GM21367 (cell line): Measurements from ENCODE around the gene PDIA2.
"Not testable (repeated sequence)": the region's sequence is repeated elsewhere in the genome, so short reads cannot be mapped to it uniquely, and the experiment has no call there.

Source experiments
- ATAC-seq: cut with Tn5 transposase; IDR thresholded peaks from one replicate; pipeline ENCODE4 v1.9.1; 2021; ENCODE audit not compliant: unreplicated experiment

Gene PDIA2

DNA sequence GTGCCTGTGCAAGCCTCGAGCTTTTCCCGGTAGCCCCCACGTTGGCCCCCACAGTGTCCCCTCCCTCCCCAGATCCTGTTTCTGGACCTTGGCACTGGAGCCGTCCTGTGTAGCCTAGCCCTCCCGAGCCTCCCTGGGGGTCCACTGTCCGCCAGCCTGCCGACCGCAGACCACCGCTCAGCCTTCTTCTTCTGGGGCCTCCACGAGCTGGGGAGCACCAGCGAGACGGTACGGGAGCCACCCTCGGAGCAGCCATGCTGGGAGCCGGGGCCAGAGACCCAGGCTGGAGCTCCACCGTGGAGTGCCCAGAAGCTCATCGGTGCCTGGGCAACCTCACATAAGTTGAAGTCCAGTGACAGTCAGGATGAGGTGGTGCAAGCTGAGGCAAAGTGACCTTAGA is 19.0 kb upstream of the PDIA2 start:
- ATAC-seq: no peak

DNA sequence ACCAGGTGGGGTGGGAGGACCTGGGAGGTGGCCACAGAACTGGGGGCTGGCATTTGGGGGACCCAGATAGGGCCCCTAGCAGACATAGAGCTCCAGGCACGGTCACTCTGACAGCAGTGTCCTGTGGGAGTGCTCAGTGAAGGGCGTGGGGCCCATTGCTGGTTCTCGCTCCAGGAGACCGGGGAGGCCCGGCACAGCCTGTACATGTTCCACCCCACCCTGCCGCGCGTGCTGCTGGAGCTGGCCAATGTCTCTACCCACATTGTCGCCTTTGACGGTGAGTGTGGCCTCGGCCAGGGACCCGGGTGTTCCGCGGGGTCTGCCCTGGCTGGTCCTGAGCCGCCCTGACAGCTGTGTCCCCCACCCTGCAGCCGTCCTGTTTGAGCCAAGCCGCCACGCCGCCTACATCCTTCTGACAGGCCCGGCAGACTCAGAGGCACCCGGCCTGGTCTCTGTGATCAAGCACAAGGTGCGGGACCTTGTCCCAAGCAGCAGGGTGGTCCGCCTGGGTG is 18.5 kb upstream of the PDIA2 start:
- ATAC-seq: no peak

DNA sequence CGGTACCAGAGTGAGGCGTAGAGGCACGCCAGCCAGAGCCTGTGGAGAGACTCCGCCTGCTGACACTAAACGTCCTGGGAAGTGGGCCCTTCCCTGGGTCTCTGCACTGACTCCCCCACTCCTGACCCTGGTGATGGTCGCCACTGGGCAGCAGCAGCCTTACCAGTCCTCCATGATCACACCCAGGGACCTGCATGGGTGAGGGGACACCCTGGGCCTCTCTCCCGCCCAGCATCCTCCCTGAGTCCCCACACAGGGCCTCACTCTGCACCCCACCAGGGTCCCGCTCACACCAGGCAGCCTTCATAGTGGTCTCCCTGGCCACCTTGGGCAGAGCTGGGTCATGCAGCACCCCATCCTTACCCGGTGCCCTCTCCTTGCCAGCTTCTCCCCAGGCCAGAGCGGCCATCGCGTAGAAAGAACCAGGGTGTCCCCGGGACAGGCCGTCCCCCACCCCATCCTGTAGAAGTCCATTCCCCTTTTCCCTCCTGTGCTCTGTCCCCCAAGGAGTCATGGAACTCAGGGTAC is 17.9 kb upstream of the PDIA2 start:
- ATAC-seq: no peak

DNA sequence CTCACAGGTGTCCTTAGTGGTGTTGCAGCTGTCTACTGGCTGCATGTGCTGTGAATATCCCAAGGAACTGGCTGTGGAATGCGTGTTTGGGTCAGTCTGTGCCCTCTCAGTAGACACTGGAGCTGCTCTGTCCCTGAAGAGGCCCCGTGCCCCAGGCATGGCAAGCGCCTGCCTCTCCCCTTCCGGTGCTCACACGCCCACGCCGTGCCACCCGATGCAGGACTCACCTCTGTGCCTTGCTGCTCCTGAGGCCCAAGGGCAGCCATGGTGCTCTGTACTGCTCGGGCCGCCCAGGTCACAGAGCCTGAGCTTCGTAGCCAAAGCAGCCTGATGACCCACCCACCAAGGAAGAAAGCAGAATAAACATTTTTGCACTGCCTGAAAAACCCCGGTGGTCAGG is 17.3 kb upstream of the PDIA2 start:
- no peak for ATAC-seq

DNA sequence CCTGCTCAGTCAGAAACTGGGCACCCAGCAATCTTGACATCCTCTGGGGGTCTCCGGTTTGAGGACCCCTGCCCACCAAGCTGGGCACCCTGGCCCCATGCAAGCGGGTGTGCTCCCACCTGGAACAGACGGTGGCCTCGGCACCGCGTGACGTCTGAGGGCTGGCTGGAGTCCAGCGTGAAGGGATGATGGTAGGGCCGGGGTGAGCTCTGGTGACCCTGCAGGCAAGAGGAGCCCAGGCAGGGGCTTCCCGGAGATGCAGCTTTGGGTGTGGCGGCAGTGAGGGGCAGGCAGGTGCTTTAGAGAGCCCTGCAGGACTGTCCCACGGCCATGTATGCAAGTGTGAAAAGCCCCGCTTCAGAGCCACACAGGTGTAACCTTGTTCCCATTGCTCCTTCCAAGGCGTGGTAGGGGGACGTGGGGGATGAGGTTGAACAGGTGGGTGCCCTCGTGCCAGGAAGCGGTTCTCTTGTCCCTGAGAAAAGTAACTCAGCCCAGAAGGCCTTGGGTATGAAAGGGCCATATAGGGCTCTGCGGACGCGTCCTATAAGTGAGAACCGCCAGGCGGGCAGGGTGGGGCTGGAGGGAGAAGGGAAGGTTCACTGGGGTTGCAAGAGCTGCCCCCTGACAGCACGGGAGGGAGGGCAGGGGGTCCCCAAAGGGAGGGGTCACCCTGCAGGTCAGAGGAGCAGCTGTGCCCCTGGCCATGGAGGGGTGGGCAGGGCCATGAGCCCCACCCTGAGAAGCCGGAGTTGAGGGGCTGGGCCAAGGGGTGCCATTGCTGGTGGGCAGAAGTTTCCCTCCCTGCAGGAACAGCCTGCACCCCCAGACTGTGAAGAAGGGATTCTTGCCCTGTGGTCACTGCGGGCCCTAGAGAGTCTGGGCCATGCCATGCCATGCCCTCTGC is 16.5 kb upstream of the PDIA2 start:
- no peak for ATAC-seq

DNA sequence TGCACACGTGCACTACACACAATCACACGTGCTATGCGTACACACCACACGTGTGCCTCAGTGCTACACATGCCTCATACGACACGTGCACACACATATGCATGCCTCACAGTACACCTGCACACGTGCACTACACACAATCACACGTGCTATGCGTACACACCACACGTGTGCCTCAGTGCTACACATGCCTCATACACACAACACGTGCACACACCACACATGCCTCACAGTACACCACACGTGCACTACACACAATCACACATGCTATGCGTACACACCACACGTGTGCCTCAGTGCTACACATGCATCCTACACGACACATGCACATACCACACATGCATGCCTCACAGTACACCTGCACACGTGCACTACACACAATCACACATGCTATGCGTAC is 15.4 kb upstream of the PDIA2 start:
- ATAC-seq: not testable (repeated sequence)

DNA sequence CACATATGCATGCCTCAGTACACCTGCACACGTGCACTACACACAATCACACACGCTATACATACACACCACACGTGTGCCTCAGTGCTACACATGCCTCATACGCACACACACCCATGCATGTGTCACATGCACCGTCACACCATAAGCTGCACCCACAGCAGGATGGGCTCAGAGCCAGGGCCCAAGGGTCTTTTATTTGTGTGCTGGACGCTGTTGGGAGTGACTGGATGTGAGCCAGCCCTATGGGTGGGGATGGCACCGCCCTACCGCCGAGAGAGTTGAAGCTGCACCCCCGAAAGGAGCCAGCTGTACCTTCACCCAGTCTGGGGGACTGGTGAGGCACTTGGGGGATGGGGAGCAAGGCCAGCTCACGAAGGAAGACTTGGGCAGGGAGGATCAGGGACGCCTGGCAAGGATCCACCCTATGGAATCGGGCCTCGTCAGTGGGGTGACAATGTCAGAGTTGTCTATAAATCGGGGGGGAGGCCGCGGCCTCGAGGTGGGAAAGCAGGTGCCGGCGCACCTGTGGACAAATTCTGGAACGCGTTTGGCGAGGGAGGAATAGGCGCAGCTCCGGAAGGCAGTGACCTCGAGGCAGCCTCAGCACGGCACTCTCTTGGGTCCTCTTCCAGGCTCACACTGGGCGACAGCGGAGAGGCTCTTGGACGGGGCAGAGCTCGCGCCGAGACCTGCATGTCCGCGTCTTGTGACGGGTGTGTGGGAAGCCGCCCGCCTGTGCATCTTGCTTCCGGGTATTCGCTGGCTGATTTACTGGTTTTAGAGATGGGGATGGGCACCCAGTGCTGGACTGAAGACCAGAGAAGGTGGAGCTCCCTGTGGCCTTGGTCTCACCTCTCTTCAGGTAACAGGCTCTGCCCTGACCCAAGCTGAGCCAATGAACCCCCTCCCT is 14.6 kb upstream of the PDIA2 start:
- no peak for ATAC-seq

DNA sequence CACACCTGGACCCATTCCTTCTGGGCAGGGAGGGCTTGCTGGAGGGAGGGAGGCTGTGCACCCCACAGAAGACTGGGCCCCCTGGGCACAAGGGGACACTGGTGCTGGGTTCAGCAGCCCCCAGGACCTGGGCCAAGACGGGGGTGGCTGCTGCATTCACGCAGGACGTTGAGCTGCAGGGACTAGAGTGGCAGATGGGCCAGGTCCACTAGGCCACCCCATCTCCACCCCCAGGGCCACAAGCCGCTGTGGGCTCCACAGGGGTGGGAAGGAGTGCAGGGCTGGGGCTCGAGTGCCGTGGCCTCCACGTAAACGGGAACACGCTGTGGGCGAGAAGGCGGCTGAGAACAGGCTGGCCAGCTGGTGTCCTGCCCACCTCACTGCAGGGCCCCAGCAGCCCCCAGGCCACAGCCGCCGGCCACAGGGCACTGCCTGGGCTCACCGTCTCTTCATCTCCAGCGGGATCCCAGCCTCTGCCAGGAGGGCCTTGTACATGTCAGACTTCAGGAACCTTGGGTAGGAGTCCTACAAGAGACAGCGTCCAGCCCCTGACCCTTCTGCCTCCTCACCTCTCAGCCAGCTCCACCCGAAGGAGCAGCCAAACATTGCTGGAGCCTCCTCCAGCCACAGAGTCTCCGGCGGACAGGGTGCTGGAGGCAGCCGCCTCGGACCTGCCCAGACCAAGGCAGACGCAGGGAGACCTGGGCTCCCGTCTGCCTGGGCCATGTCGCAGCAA is 13.7 kb upstream of the PDIA2 start:
- ATAC-seq: no peak

DNA sequence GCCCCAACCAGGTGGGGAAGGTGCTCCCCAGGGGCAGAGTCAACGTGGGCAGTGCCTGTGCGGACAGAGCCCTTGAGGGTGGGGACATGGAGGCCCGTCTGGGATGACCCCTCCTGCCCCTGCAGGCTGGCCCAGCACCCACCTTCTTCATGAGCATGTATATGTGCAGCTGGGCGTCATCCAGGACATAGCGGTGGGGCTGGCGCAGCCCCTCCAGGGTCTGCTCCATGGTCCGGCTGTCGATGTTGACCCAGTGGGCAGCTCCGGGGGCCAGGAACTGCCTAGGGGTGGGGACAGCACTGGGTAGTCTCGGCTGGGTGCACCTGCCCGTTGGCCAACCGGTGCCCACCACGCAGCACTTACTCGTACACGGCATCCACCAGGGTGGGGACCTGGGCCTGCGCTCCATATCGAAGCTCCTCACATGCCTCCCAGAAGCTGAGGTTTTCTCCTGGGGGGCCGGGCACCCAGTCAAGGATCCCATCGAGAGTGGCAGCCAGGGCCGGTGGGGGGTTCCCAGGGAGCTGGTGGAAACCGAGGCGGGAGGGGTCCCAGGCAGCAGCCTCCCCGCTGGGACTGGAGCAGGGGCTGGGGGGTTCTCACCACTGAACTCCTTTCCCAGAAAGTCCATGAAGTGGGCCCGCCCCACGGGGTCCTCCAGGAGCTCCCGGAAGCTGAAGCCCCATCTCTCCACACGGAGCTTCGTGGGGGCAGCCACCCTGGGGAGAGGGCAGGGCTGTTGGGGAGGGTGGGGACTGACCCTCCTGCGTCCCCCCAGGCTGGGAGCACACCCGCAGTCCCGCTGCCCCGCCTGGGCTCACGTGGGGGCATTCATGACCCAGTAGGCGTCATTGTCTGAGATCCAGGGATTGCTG is 12.3 kb upstream of the PDIA2 start:
- ATAC-seq: no peak

DNA sequence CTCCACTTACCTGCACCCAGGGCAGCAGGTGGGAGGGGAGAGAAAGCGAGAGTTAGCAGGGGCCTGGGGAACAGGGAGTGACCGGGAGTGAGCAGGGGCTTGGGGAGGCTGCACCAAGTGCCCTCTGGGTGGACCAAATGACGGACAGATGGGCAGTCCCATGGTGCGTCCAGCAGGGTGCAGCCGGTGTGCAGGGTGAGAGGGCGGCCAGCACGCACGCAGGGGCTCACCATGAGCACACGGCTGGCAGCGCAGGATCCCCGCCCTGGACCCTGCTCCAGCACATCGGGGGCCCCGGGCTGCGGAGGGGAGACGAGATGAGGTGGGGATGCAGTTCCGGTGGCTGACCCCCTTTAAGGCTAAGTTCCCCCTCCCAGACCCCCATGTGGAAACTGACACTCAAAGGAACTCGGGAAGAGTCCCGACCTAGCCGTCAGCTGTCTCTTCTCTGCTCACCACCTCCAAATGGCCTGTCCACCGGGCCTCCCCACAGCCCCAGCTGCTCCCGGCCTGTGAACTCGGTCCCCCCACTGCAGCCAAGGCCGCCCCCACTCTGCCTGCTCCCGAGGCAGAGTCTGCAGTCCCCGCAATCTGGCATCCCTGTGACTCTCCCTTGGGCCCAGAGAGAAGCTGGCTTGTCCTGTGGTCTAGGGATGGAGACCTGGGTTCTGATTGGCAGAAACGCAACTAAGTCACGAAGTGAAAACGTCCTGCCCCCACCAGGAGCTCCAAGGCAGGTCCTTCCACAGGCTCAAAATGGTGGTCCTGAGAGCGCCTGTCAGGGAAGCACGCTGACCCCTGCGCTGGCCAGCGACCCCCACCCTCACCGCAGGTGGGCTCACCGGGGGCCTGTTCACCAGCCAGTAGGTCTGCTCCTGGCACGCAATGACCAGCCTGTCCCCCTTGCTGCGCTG is 10.1 kb upstream of the PDIA2 start:
- ATAC-seq: no peak

DNA sequence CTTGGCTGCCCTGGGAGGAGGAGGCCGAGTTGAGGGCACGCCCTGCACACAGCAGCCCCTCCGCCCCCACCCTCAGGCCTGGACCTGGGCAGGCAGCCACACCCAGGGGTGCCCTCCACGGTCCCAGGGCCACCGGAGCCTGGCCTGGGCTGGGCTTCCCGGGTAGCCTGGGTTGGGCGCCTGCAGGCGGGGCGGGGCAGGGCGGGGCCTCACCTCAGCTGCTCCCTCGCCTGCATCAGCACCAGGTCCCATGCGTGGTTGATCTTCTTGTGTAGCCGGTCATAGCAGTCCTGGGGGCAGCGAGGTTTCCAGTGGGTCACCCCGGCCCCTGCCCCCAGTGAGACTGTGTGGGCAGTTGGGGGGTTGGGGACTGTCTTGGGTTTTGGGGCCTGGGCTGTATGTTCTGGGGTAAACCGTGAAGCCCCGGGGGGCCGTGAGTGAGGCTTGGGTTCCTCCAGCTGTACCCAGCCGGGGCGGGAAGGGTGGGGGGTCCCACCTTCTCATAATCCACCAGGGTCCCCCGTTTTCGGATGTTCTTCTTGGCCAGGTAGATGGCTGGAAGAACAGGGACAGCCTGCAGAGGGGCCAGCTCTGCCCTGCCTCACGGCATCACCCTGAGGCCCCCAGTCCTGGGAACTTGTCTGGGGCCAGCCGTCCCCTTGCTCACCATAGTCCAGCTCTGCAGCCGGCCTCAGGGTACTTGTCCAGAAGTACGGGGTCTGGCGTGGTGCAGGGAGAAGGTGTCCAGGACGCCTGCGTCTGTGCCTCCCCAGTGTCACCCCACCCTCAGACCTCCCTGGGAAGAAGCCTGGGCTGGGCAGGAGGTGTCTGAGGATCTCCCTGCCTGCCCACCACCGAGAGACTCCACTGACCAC is 9.2 kb upstream of the PDIA2 start:
- ATAC-seq: no peak

DNA sequence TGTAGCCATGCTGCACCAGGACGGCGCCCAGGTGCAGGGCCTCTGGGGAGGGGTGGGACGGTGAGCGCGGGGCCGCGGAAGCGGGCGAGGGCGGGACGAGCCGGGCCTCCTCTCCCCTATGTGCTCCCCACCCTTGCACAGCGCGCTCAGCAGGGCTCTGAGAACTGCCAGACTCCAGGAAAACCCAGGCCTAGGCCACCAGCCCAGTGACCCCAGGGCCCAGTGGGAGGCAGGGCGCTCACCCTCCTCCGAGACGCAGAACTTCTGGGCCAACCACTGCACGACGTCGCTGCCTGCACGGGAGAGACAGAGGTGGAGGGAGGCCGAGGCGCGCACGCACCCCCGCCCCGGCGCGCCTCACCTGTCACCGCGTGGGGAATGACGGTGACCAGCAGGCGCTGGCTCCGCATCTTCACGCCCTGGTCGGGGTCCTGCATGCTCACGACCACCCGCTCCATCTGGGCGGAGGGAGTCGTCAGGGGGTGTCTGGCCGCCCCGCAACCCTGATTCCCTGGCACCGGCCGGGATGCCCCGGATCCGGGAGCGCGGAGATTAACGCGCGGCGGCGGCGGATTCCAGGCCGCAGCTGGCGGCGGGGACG is 7.8 kb upstream of the PDIA2 start:
- ATAC-seq: no peak

DNA sequence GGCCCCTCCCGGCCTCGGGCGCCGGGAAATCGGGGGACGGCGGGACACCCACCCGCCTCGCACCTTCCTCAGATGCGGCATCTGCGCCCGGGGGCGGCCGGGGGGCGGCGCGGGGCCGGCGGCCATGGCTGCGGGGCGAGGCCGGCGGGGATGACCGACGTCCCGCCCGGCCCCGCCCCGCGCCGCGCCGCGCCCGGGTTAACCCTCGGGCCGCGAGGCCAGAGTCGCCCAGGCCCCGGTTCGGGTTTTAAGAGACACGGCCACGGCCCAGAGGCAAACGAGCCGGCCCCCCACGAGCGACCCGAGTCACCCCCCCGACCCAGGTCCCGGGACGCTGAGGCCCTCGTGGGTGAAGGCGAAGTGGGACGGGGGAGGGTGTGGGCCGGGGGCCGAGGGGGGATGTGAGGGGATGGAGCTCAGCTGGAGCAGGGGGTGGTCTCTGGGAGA is 7.2 kb upstream of the PDIA2 start, which contains the start of gene RGS11:
RGS11 (minus strand) TSS at position 159 of the 447 bp plus-strand sequence; CDS start at position 126, 33 bp downstream.
- ATAC-seq: no peak

DNA sequence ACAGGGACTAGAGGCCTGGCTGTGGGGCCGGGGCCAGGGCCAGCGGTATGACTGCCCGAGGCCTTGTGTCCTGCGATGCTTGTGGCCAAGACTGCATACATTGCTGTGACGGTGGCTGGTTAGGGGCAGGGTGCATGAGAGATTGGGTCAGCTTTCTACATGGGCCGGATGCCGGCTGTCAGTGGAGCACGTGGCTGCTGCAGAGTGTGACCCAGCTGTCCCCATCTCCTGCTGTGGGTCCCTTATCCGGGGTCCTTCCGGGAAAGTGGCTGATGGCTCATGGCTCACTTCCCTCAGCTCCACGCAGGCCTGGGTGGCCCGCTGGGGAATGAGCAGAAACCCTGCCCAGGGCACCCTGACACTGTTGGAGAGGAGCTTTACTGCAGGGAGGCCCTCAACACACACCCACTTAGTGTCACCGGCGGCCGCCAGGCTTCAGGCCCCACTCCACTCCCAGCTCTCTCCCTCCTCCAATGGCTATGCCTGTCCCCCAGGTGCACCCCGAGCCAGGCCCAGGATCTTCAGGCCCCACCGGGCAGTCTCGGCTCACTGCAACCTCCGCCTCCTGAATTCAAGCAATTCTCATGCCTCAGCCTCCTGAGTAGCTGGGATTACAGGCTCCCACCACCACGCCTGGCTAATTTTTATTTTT is 6.4 kb upstream of the PDIA2 start:
- no peak for ATAC-seq

DNA sequence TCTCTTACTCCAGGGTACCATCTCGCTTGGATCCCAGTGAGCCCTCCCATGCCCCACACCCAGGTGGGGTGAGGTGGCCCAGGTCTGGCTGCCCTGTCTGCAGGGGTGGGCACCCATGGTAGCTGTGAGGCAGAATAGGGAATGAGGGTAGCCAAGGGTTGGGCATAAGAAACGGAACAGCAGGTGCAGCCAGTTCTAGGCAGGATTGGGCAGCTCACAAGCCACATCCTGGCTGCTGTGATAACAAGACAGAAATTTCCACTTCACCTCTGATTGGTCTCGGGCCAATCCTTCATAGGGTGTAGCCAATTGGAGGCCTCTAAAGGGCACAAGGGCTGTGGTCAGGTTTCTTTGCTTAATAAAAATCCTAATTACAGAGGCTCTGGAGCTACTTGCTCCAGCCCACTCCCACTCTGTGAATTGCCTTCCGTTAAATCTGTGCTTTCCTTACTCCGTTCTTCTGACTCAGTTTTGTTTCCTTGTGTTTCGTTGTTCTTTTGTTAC is 4.0 kb upstream of the PDIA2 start:
- ATAC-seq: no peak

DNA sequence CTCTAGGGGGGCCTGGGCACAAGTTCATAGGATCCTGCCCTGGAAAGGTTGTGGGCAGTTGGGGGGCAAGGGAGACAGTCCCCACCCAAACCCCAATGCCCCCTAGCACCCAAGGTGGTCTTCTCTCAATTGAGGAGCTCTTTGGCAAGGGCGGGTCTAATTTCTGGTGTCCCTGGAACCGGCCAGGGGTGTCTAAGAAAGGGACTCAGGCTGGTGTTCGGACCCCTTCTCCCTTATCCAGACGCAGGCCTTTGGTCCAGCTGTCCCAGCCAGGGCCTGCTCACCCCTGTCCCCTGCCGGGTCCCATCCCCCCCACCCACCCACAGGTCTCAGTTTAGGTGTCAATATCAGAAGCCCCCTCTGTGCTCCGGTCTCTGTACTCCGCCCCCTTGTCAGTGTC is 3.4 kb upstream of the PDIA2 start:
- ATAC-seq: no peak
